Smooth muscle cell (in vitro differentiated cells): ENCODE data around the gene CELA2A. TPM values are rescaled to one million over a fixed set of nuclear protein-coding genes. Genes with fewer than 3 reads are reported as not detected.
"Not testable (repeated sequence)": the region's sequence is repeated elsewhere in the genome, so short reads cannot be mapped to it uniquely, and the experiment has no call there.

Experiments
- DNase-seq: peaks from one replicate; lab custom pipeline; 2025; ENCODE audit not compliant: unreplicated experiment; lab: John Stamatoyannopoulos, UW
- H2AFZ ChIP-seq: fragments of 200-600 bp; sonication (generic); 2 replicates; pipeline ENCODE4 v1.6.0; 2016; ENCODE audit warnings: antibody characterized with exemption, low read depth, mild to moderate bottlenecking
- H3F3A ChIP-seq: fragments of 200-600 bp; sonication (generic); 2 replicates; pipeline ENCODE4 v1.6.0; 2017; ENCODE audit warnings: antibody characterized with exemption, low read depth
- H3K27ac ChIP-seq: fragments of 200-600 bp; sonication (generic); 2 replicates; pipeline ENCODE4 v1.5.1; 2016; ENCODE audit warnings: low read depth, mild to moderate bottlenecking
- H3K27me3 ChIP-seq: fragments of 200-600 bp; sonication (generic); 2 replicates; pipeline ENCODE4 v1.6.1; 2016; ENCODE audit warnings: low read depth, mild to moderate bottlenecking
- H3K36me3 ChIP-seq: fragments of 200-600 bp; sonication (generic); 2 replicates; pipeline ENCODE4 v1.5.1; 2016; ENCODE audit warnings: low read depth
- H3K4me1 ChIP-seq: fragments of 200-600 bp; sonication (generic); 2 replicates; pipeline ENCODE4 v1.5.1; 2016; ENCODE audit warnings: low read depth
- H3K4me2 ChIP-seq: fragments of 200-600 bp; sonication (generic); 2 replicates; pipeline ENCODE4 v1.6.0; 2016; ENCODE audit warnings: mild to moderate bottlenecking
- H3K4me3 ChIP-seq: fragments of 200-600 bp; sonication (generic); 2 replicates; pipeline ENCODE4 v1.5.1; 2016; ENCODE audit warnings: mild to moderate bottlenecking
- H3K79me2 ChIP-seq: fragments of 200-600 bp; sonication (generic); 2 replicates; pipeline ENCODE4 v1.6.0; 2016; ENCODE audit warnings: low read depth, mild to moderate bottlenecking
- H3K9ac ChIP-seq: fragments of 200-600 bp; sonication (generic); 2 replicates; pipeline ENCODE4 v1.6.0; 2016; ENCODE audit warnings: low read depth
- H3K9me3 ChIP-seq: fragments of 200-600 bp; sonication (generic); replicated peaks from 2 replicates; pipeline ENCODE4 v1.5.1; 2016; ENCODE audit warnings: low read depth
- H4K20me1 ChIP-seq: fragments of 200-600 bp; sonication (generic); 2 replicates; pipeline ENCODE4 v1.6.0; 2016; ENCODE audit warnings: low read depth
- WGBS: methylation state at CpG from one replicate; pipeline ENCODE4 v1.1.7; 2016; ENCODE audit warnings: low lambda C conversion rate; 5-methylcytosine and 5-hydroxymethylcytosine counted together
- polyA plus RNA-seq: library from polyadenylated mRNA; unstranded; fragments of >200 nt; fragmentation: Nextera tagmentation; extraction: Ambion mirVana; gene quantifications from 2 replicates; pipeline ENCODE4 v1.2.1, GENCODE V29; 2016
- total RNA-seq: library from RNA; depleted of rRNA; stranded (reverse); fragments of >200 nt; gene quantifications from 2 replicates; pipeline ENCODE4 v1.2.3, GENCODE V29; 2014
- TF ChIP-seq, protein P1 (sequence below): fragments of 200-600 bp; sonication (generic); IDR thresholded peaks from 2 replicates; pipeline ENCODE4 v1.5.1; 2017; ENCODE audit warnings: borderline replicate concordance, mild to moderate bottlenecking, antibody characterized with exemption; ENCODE audit not compliant: insufficient read depth, poor library complexity, severe bottlenecking

The CELA2A gene
- total and polyA plus RNA-seq, 2 experiments from 2014 or later: 2.6 TPM; not detected in 1

DNA sequence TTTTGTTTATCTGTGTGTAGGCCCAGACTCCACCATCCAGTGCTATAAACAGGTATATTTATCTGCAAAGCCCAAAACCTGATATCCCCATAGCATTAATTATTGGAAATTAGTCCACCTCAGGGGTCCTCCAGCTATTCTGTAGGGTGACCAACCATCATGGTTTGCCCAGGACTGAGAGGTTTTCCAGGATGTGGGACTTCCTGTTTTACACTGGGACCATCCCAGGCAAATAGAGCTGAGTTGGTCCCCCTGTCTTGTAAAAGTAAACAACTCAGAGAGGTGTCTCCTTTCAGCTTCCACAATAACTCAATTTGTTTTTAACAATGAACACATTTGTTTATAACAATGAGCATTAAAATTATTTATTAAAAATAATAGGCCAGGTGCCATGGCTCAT lies 11.6 kb downstream of the CELA2A start:
- no peak for DNase-seq
- Histone ChIP-seq H3K4me3 (no peak overlapping the region), H3K9ac (no peak overlapping the region), H2AFZ (no peak overlapping the region), H3K4me2 (no peak overlapping the region), H3K4me1 (no peaks in the 10 kb centered on the region), H3F3A (no peaks in the 10 kb centered on the region), H3K9me3 (no peaks in the 10 kb centered on the region), H3K36me3 (no peaks in the 10 kb centered on the region), H4K20me1 (no peaks in the 10 kb centered on the region), H3K27me3 (no peaks in the 10 kb centered on the region), H3K27ac (no peak overlapping the region), H3K79me2 (no peaks in the 10 kb centered on the region)
- TF ChIP-seq, protein P1, sequence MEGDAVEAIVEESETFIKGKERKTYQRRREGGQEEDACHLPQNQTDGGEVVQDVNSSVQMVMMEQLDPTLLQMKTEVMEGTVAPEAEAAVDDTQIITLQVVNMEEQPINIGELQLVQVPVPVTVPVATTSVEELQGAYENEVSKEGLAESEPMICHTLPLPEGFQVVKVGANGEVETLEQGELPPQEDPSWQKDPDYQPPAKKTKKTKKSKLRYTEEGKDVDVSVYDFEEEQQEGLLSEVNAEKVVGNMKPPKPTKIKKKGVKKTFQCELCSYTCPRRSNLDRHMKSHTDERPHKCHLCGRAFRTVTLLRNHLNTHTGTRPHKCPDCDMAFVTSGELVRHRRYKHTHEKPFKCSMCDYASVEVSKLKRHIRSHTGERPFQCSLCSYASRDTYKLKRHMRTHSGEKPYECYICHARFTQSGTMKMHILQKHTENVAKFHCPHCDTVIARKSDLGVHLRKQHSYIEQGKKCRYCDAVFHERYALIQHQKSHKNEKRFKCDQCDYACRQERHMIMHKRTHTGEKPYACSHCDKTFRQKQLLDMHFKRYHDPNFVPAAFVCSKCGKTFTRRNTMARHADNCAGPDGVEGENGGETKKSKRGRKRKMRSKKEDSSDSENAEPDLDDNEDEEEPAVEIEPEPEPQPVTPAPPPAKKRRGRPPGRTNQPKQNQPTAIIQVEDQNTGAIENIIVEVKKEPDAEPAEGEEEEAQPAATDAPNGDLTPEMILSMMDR: no peak

DNA sequence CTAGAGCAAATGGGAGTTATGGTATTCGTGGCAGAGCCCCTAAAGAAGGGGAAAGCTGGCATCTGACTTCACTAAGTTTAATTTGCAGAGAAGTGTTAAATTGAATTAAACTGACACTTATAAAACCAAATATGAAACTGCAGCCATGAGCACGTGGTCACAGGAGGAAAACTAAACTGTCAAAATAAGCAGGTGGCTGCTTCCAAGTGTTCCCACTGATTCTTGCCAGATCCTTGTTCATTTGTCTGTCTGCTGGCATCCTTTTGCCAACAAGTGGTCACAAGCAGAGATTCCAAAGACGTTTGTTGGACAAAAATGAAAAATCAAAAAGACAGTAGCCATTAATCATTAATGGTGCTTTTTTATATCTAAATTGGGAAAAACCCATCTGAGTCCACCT lies 12.8 kb downstream of the CELA2A start:
- Histone ChIP-seq H3F3A (no peaks in the 10 kb centered on the region), H3K79me2 (no peaks in the 10 kb centered on the region), H3K4me3 (no peak overlapping the region), H3K27me3 (no peaks in the 10 kb centered on the region), H3K9me3 (no peaks in the 10 kb centered on the region), H3K27ac (no peak overlapping the region), H3K9ac (no peak overlapping the region), H4K20me1 (no peaks in the 10 kb centered on the region), H3K36me3 (no peaks in the 10 kb centered on the region), H3K4me1 (no peaks in the 10 kb centered on the region), H3K4me2 (no peak overlapping the region), H2AFZ (no peak overlapping the region)
- DNase-seq: no peak
- TF ChIP-seq, protein P1: no peak
- WGBS: 70% methylated on average over 3 of the region's 3 CpGs

DNA sequence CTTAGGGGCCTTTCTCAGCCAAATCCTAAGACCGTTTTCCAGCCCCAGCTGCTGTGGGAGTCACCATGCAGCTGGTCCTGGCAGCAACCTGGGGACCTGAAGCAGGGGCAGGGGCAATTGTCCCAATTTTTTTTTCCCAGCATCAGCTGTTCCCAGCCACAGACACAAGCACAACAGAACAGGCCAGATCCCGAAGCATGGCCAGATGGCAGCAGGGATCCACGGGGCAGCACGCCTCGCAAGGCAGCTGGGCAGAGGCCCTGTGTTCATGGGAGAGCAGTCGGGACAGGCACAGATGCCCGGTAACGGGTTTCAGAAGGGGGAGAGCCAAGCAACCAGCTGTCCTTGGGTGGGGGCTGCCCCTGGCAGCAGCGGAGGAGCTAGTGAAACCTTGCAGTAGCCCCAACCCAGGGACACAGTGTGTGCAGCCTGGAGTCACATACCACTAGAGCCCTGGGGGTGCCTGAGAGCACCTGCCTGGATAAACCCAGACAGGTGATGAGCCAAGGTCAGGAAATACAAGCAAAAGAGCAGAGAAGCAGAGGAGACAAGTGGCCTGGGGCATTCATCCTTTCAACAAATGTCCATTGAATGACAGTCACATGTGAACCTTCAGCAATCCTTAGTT lies 13.4 kb downstream of the CELA2A start:
- not testable (repeated sequence) for H3K9ac ChIP-seq, H3K4me1 ChIP-seq, H3K79me2 ChIP-seq, H3K27me3 ChIP-seq, H3K27ac ChIP-seq, DNase-seq, H2AFZ ChIP-seq, H3K9me3 ChIP-seq, H4K20me1 ChIP-seq, H3K4me3 ChIP-seq, H3K4me2 ChIP-seq, H3K36me3 ChIP-seq, H3F3A ChIP-seq
- WGBS: 98% methylated on average over 9 of the region's 9 CpGs

DNA sequence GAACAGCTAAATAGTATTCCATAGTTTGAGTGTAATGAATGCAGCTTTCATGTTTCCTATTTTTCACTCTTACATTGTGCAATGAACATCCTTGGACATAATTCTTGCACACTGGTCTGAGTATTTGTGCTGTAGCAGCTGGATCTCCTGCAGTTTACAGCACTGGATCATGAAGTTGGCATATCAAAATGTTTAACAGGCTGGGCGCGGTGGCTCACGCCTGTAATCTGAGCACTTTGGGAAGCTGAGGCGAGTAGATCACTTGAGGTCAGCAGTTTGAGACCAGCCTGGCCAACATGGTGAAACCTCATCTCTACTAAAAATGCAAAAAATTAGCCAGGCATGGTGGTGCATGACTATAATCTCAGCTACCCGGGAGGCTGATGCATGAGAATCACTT lies 14.5 kb downstream of the CELA2A start:
- not testable (repeated sequence) for H3K27ac ChIP-seq, H3K27me3 ChIP-seq, H3K79me2 ChIP-seq, H3K36me3 ChIP-seq, H3K4me3 ChIP-seq, H3K9ac ChIP-seq, H3K9me3 ChIP-seq, H3F3A ChIP-seq, H3K4me2 ChIP-seq, H3K4me1 ChIP-seq, H4K20me1 ChIP-seq, H2AFZ ChIP-seq, DNase-seq
- WGBS: 97% methylated on average over 5 of the region's 5 CpGs

DNA sequence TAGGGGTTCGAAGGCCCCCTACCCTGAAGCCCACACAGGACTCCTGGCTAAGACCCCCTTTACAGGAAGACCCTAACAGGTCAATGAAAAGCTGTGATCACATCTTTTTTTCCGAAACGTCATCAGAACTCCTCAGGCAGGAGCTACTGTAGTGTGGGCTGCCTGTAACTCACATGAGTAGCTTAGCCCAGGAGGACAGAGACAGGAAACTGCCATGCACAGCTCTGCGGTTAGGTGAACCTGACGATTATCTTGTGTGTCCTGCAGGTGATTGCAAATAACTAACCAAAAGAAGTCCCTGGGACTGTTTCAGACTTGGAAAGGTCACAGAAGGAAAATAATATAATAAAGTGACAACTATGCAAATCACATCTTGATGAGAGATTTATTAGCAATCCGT lies 15.2 kb downstream of the CELA2A start:
- H3K4me3 ChIP-seq, H3K4me1 ChIP-seq, H3K36me3 ChIP-seq, H3K27ac ChIP-seq, H3F3A ChIP-seq, H3K9me3 ChIP-seq, H3K9ac ChIP-seq, H3K27me3 ChIP-seq, DNase-seq, H4K20me1 ChIP-seq, H3K4me2 ChIP-seq, H3K79me2 ChIP-seq, H2AFZ ChIP-seq: not testable (repeated sequence)
- WGBS: 92% methylated on average over 6 of the region's 6 CpGs
